Activated CD8-positive, alpha-beta memory T cell treated with anti-CD3 and anti-CD28 coated beads, Interleukin-2, amount 50 U/mL, for 1 hour (primary cell): ENCODE data around the gene CENPA.
"Not testable (repeated sequence)": the region's sequence is repeated elsewhere in the genome, so short reads cannot be mapped to it uniquely, and the experiment has no call there.

Experiments used
- DNase-seq: peaks from one replicate; pipeline ENCODE4 v3.0.0-alpha.2; 2020; ENCODE audit errors: extremely low read depth

CENPA gene

DNA sequence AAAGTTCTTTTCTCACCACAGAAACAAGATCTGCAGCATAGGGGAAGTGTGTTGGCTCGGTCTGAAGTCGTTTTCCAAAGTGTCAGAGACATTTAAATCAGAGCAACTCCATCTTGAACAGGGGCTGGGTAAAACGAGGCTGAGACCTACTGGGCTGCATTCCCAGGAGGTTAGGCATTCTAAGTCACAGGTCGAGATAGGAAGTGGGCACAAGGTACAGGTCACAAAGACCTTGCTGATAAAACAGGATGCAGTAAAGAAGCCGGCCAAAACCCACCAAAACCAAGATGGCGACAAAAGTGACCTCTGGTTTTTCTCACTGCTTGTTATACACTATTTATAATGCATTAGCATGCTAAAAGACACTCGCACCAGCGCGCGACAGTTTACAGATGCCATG lies 24.9 kb upstream of the CENPA start:
- DNase-seq: not testable (repeated sequence)

DNA sequence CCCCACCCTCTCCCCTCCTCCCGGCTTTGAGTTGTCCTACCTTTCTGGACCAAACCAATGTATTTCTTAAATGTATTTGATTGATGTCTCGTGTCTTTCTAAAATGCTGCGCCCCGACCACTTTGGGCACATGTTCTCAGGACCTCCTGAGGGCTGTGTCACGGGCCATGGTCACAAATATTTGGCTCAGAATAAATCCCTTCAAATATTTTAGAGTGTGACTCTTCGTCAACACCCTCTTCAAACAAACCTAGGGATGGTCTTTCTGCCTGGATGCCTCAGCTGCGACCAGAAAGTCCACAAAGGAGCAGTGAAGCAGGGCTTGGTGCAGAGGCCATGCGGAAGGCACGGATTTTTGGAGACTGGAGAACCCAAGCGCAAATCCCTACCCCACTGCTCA lies 22.8 kb upstream of the CENPA start:
- no peak for DNase-seq

DNA sequence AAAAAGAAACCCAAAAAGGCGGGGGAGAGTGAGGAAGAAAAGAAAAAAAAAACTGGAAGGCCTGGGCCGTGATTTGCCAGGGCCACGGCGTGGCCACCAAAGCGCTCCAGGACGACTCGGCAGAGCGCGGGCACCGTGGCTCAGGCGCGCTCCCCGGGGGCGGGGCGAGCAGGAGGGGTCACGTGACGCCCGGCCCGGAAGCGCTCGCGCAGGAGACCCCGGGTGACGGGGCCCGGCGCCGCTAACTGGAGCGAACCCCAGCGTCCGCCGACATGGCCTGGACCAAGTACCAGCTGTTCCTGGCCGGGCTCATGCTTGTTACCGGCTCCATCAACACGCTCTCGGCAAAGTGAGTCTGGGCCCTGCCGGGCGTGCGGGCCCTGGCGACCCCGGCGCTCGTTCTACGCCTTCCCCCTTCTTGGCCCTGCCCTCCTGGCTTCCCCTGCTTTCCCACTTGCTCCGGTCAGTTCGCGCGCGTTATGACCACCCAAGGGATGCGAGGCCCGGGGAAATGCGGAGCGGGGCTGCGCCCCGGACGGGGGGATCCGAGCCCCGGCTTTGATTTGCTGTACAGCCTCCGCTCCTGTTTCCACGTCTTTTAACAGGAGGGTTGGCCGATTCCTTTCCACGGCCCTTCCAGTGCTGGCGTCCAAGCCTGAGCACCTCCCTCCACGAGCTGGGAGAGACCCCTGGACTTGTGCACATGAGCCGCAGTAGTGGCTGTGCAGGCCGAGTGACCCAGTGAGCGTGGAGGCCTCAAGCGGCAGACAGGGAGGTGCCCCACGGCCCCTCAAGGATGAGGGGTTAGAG lies 21.6 kb upstream of the CENPA start, which contains the start of gene SLC35F6:
SLC35F6 (plus strand) TSS at position 207 of the 810 bp plus-strand sequence; CDS start at position 273, 66 bp downstream.
- peak; percentile 27 for DNase-seq

DNA sequence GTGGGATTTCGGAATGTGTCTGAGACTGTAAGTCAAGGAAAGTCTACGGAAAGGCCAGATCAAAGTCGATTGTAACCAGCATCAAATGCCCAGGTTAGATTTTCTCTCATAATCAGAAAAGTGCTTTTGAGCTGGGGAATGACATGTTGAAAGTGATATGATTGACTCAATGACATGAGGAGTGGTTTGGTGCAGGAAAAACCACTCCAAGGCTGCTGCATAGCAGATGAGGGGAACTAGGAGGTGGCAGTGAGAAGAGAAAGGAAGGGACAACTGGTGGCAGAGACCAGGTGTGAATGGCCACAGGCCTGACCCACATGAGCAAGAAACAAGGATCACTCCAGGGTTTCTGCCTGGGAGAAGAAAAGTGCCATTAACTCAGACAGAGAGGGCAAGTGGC lies 20.9 kb upstream of the CENPA start:
- no peak for DNase-seq

DNA sequence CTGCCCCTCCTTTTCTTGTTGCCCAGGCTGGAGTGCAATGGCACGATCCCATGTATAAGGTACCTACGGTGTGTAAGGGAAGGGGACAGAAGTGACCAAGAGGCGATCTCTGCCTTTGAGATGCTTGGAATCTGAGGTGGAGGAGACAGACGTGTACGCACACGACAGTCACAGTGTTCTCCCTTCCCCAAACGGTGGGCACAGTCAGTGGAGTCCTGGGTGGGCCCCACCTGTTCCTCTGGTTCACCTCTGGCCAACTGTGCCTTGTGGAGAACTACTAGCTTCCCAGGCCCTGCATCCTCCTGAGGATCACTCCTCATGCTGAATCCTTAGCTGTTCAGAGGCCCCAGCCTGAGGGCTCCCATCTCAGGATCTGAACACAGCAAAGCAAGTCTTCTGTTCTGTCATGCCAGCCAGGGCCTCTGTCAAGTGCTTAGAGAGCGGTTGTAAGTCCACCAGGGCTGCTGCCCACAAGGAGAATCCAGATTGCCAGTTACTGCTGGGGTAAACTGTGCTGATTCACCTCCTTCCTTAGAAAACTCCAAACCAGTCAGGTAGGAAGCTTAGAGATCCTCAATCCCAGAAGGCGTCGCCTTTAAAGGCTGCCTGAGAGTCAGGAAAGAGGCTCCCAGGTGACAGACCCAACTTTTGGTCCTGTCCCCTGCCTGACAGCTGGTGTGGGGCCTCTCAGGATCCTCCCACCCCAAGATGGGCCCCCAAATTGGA lies 20.2 kb upstream of the CENPA start:
- DNase-seq: no peak

DNA sequence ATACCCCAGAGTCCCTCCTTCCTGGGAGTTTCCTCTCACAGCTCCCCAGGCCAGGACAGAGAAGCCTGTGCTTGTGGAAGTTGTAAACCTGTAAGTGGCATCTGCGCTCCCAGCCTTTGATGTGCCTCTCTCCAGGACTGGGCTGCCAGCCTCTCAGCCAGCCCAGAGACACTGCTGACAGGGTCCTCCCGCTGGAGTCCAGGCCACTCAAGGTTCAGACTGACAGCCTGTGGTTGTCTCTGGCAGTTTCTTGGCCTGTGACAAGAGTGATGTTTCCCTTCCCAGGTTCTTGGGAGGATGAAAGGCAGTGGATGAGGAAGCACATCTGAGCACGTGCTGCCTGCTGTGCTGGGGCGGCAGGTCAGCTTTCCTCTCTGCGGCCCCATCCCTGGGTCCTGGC lies 18.7 kb upstream of the CENPA start:
- no peak for DNase-seq

DNA sequence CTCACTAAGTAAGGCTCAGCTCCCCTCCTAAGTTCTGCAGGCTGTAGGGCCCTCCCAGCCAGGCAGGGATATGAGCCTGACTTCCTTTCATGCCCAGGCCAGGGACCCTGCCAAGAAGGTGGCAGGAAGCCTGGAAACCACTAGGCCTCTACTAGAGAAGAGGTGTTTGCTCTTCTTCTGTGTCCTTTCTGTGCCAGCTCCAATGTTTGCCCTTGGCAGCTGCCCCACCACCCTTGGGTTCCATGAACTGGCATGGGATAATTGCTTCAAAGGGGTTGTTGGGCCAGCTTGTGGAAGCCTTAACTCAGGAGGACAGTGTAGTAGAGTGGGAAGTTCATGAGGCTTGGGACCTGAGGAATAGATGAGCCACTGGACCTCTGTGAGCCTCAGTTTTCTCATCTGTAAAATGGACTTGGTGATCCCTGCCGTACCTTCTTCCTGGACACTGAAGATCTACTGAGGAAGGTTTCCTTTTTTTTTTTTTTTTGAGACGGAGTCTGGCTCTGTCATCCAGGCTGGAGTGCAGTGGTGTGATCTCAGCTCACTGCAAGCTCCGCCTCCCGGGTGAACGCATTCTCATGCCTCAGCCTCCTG lies 17.9 kb upstream of the CENPA start:
- DNase-seq: no peak

DNA sequence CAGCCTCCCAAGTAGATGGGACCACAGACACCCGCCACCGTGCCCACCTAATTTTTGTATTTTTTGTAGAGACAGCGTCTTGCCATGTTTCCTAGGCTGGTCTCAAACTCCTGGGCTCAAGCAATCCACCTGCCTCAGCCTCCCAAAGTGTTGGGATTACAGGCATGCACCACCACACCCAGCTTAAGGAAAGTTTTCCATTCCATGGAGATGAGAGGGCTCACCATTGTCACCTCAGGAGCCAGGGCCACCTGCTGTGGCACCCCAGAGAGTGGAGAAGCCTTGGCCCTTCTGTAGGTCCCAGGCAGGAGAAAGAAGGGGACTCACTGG lies 17.1 kb upstream of the CENPA start:
- DNase-seq: no peak

DNA sequence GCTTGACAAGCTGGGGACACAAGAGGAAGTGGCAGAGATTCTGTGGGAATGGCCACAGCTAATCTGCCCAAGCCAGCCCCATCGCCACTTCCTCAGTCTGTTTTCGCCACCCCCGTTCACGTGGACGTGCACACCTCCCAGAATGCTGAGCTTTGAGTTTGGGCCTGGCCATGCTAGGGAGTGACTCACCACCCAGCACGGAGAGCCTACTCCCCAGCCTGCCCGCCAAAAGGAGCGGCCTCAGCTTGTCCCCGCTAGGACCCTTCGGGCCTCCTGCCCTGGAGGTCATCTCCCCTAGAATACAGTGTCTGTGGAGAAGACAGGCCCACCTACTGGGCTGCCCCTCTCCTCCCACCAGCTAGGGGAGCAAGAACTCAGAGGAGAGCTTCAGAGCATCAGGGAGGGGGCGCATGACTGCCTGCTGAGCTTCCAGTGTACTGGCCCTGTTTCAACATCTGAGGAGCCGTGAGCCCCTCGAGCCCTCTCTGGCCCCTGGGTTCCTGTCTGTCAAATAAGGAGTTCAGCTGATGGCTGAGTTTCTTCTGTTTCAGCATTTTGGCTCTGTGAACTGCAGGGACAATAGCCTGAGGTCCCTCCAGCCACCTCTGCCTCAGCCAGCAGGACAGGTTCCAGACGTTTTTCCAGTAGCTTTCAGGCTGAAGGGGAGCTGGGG lies 16.6 kb upstream of the CENPA start:
- no peak for DNase-seq

DNA sequence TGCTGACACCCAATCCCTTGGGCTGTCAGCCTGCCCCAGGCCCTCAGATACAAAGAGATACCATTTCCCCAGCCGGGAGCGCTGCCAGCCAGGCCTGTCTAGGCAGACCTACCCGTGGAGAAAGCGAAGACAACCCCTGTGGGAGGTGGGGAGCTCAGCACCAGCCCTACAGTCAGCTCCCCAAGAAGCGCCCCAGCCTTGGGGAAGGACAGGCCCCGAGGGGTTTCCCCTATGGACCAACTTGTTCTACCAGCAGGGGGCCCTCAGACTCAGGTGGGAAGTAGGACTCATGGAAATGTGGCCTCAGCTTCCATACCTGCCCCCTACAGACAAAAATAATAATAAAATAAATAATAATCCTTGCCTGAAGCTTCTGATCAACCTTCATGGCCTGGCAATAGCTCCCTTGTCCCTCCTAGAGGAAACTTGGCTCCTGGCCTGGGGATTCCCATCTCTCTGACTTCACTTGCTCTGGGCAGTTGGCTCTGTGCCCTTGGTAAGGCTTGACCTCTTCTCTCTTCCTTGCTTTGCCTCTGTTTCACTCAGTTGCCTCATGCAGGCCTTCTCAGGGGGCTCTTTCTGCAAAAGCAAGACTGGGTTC lies 14.8 kb upstream of the CENPA start:
- DNase-seq: no peak

DNA sequence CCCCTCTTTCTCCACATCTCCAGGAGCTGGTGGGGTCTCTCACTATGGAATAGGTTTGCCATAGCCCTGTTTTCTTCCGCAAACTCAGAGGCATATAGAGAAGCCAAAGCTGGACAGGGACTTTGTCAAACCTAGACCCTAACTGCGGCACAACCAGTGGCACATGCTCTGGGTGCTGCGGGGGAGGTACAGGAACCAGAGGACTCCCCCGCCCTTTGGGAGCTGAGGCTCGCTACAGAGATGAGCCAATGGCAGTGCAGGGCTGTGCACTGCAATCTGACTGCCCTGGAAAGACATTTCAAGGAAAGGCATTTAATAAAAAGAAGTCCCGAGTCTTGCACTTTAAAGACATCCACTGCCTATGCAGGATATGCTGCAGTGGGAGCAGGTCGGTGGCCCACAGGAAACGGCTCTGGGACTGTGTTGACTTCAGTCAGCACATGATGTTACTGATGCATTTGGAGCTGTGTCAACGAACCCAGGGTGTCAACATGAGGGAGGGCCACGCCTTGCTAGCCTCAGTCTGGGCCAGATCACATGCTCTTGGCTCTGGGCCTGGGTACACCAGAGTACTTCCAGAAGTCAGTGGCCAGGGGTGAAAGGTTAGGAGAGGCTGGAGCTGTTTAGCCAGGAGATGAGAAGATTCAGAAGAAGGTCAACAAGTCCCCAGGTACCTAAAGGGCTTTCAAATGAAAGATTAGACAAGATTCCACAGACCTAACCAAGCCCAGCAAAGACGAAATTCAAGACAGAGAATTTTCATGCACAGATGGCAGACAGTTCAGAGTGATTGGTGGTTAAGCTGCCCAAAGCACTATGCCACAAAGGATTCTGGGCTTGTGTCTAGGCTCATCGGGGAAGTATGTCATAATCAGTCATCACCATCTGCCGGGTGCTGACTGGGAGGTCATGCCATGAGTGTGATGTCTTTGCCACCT lies 13.5 kb upstream of the CENPA start:
- no peak for DNase-seq

DNA sequence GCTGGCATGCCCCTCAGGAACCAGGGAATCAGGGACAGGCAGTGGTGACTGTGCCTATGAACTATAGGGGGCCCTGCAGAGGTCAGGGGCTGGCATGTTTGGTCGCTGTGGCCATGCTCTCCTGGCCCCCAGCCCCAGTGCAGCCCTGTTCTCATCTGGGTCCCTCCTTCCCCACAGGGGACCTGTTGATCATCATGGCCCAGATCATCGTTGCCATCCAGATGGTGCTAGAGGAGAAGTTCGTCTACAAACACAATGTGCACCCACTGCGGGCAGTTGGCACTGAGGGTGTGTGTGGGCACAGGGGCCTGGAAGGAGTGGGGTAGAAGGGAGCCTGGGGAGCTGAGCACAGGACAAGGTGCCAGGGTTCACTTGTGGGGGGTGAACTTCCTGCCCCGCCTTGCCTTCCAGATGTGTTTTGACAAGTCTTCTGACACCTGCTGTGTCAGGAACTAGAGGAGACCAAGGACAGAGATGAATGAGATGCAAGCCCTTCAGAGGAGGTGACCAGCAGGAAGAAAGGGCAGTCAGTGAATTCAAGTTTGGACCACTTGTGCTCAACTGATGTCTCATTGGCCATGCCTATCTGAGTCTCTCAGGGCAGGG lies 9.6 kb upstream of the CENPA start:
- no peak for DNase-seq

DNA sequence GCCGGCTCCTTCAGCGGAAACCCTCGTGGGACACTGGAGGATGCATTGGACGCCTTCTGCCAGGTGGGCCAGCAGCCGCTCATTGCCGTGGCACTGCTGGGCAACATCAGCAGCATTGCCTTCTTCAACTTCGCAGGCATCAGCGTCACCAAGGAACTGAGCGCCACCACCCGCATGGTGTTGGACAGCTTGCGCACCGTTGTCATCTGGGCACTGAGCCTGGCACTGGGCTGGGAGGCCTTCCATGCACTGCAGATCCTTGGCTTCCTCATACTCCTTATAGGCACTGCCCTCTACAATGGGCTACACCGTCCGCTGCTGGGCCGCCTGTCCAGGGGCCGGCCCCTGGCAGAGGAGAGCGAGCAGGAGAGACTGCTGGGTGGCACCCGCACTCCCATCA lies 7.8 kb upstream of the CENPA start:
- no peak for DNase-seq

DNA sequence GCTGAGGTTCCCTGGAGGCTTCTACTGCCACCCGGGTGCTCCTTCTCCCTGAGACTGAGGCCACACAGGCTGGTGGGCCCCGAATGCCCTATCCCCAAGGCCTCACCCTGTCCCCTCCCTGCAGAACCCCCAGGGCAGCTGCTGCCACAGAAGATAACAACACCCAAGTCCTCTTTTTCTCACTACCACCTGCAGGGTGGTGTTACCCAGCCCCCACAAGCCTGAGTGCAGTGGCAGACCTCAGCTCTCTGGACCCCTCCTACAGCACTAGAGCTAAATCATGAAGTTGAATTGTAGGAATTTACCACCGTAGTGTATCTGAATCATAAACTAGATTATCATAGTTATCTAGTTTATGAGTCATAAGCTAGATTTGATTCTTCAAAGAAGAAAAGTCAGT lies 7.3 kb upstream of the CENPA start:
- DNase-seq: no peak

DNA sequence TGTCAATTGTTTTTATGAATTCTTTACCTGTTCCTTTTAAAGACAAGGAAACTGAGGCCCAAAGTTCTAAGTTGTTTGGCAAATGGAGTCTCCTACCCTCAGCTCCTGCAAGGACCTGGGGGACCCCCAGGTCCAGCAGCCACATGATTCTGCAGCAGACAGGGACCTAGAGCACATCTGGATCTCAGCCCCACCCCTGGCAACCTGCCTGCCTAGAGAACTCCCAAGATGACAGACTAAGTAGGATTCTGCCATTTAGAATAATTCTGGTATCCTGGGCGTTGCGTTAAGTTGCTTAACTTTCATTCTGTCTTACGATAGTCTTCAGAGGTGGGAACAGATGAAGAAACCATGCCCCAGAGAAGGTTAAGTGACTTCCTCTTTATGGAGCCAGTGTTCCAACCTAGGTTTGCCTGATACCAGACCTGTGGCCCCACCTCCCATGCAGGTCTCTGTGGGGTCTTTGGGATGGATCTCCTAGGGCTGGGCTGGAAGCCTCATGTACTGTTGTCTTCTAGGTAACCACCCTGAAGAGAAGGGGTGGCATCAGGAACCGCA lies 5.6 kb upstream of the CENPA start:
- DNase-seq: no peak

DNA sequence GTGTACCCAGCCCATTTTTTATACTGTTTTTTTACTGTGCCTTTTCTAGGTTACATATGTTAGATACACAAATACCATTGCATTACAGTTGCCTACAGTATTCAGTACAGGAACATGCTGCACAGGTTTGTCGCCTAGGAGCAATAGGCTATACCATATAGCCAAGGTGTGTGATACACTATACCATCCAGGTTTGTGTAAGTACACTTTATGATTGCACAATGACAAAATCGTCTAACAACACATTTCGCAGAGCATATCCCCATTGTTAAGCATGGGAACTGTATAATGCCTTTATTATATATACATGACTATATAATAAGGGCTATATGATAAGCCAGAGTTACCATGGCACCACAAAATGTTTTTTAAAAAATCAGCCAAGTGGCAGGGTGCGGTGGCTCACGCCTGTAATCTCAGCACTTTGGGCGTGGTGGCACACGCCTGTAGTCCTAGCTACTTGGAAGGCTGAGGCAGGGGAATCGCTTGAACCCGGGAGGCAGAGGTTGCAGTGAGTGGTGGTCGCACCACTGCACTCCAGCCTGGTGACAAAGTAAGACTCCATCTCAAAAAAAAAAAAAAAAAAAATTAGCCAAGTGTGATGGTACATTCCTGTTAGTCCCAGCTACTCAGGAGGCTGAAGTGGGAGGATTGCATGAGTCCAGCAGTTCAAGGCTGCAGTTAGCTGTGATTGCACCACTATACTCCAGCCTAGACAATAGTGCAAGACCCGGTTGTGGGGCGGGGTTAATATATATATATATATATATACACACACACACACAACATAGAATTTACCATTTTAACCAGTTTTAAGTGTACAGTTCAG lies 2.8 kb upstream of the CENPA start:
- no peak for DNase-seq

DNA sequence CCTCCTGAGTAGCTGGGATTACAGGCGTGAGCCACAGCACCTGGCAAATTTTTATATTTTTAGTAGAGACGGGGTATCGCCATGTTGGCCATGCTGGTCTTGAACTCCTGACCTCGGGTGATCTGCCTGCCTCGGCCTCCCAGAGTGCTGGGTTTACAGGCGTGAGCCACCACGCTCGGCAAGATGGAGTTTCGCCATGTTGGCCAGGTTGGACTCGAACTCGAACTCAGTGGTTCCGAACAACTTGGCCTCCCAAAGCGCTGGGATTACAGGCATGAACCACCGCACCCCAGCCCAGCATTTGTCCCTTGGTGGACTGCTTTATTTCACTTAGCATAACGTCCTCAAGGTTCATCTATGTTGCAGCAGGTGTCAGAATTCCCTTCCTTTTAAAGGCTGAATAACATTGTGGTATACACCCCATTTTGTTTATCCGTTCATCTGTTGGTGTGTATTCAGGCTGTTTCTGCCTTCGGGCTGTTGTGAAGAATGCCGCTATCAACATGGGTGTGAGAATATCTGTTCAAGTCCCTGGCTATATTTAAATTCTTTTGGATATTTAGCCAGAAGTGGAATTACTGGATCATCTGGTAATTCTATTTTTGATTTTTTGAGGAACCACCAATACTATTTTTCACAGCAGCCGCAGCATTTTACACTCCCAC lies 1.2 kb upstream of the CENPA start:
- no peak for DNase-seq

DNA sequence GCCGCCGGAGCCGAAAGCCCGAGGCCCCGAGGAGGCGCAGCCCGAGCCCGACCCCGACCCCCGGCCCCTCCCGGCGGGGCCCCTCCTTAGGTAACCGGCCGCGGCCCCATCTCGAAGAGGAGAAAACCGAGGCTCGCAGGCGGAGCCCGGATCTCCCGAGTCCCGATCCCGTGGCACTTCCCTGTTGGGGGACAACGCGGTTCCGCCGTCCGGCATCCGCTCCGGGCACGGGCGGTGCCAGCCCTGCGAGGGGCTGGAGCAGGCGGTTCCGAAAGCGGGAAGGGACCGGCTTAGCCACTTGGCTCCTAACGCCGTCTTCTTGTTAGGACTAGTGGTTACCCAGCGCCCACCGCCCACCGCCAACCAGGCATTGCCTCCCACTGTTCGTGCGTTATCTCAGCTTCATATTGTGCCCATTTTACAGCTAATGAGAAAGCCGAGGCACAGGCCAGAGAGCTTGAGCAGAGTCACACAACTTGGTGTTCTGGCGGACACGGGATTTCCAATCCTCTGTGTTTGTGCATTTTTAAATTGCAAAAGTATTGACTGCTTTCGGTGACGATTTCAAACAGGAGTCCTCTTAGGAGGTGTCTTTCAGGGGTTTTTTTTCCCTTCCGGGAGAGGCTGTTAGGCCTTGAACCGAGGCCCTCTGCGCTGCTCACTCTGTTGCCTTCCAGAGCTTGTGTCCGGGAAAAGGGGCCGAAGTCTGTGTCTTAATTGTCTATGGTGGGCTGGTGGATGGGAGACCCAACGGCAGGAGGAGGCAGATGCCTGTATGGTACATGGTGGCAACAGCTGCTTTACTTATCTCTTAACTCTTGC lies 562 bp downstream of the CENPA start:
- DNase-seq: no peak
